B cell (primary cell): ENCODE measurements around the gene KRT79. TPM values are rescaled to one million over a fixed set of nuclear protein-coding genes. Genes with fewer than 3 reads are reported as not detected.

Experiments used
- ATAC-seq: fragments of 200-7000 bp; cut with Tn5 transposase; one replicate; pipeline ENCODE4 v1.10.0; 2021; ENCODE audit warnings: low read depth, mild to moderate bottlenecking, moderate number of reproducible peaks, moderate library complexity
- CTCF ChIA-PET: fragments of 350-600 bp; sonication (Branson Sonifier 250); formaldehyde crosslinking; loops from one replicate; lab custom pipeline; 2021; ENCODE audit warnings: antibody characterized with exemption, inconsistent platforms; lab: Charles Lee
- POLR2A ChIA-PET: fragments of 350-600 bp; sonication (Branson Sonifier 250); formaldehyde crosslinking; loops from one replicate; lab custom pipeline; 2021; ENCODE audit warnings: antibody characterized with exemption; lab: Charles Lee
- DNase-seq: peaks from one replicate; pipeline ENCODE4 v3.0.0; 2013
- H2AFZ ChIP-seq: 2 replicates; pipeline ENCODE4 v1.6.1; 2012; ENCODE audit warnings: mild to moderate bottlenecking, low read depth, low read length; ENCODE audit not compliant: insufficient read depth, poor library complexity, severe bottlenecking
- H3K27ac ChIP-seq, 2 donors: 1 replicate in 1 of 2; 2 replicates in 1 of 2; pipeline ENCODE4 v1.5.1; 2012 to 2013; ENCODE audit warnings: low read length in 2 of 2, mild to moderate bottlenecking in 2 of 2, moderate library complexity in 1 of 2
- H3K27me3 ChIP-seq, 4 experiments: fragments of 200-600 bp in 1 of 4; sonication (generic) in 1 of 4; replicated peaks in 1 of 4; 1 replicate in 2 of 4; 2 replicates in 2 of 4; pipeline versions ENCODE4 v1.6.1 to v1.7.0; 2013 to 2016; ENCODE audit warnings: low read length in 3 of 4, mild to moderate bottlenecking in 2 of 4, mixed read lengths in 1 of 4, moderate library complexity in 1 of 4; ENCODE audit not compliant: insufficient read depth in 4 of 4, control insufficient read depth in 3 of 4; ENCODE audit errors: control extremely low read depth in 1 of 4
- H3K36me3 ChIP-seq, 2 experiments: replicated peaks in 1 of 2; 1 replicate in 1 of 2; 2 replicates in 1 of 2; pipeline versions ENCODE4 v1.6.1 to v1.7.1; 2013; ENCODE audit warnings: low read length in 1 of 2; ENCODE audit not compliant: insufficient read depth in 2 of 2, control insufficient read depth in 1 of 2; ENCODE audit errors: control extremely low read depth in 1 of 2, extremely low read depth in 1 of 2
- H3K4me1 ChIP-seq, 2 donors: fragments of 200-600 bp in 1 of 2; sonication (generic) in 1 of 2; 1 replicate in 1 of 2; 2 replicates in 1 of 2; pipeline versions ENCODE4 v1.5.1 to v1.6.1; 2013 to 2017; ENCODE audit warnings: low read length in 2 of 2; ENCODE audit not compliant: control insufficient read depth in 2 of 2, insufficient read depth in 2 of 2
- H3K4me2 ChIP-seq: replicated peaks from 2 replicates; pipeline ENCODE3; 2012; ENCODE audit warnings: mild to moderate bottlenecking, low read depth, low read length; ENCODE audit not compliant: poor library complexity, severe bottlenecking
- H3K4me3 ChIP-seq, 5 experiments: fragments of 200-600 bp in 1 of 5; sonication (generic) in 1 of 5; 1 replicate in 3 of 5; 2 replicates in 2 of 5; pipeline versions ENCODE4 v1.5.1 to v1.7.0; 2011 to 2016; ENCODE audit warnings: low read length in 4 of 5, mild to moderate bottlenecking in 4 of 5, low read depth in 2 of 5, control low read depth in 1 of 5, moderate library complexity in 1 of 5; ENCODE audit not compliant: insufficient read depth in 1 of 5; ENCODE audit errors: control extremely low read depth in 1 of 5, extremely low read depth in 1 of 5
- H3K79me2 ChIP-seq: fragments of 200-600 bp; sonication (generic); one replicate; pipeline ENCODE4 v1.6.0; 2016; ENCODE audit warnings: low read length; ENCODE audit not compliant: control insufficient read depth, insufficient read depth
- H3K9ac ChIP-seq: fragments of 200-600 bp; sonication (generic); 2 replicates; pipeline ENCODE4 v1.6.1; 2017; ENCODE audit warnings: mild to moderate bottlenecking, low read length, moderate library complexity
- H3K9me3 ChIP-seq, 3 donors: one replicate each; pipeline versions ENCODE4 v1.6.1 to v1.7.1; 2013; ENCODE audit warnings: low read length in 2 of 3; ENCODE audit not compliant: control insufficient read depth in 2 of 3, insufficient read depth in 1 of 3; ENCODE audit errors: control extremely low read depth in 1 of 3
- H4K20me1 ChIP-seq: 2 replicates; pipeline ENCODE4 v1.6.0; 2012; ENCODE audit warnings: mild to moderate bottlenecking, low read length; ENCODE audit not compliant: insufficient read depth, control insufficient read depth, poor library complexity, severe bottlenecking
- H3K27ac Mint-ChIP-seq: one replicate; pipeline ENCODE4 v1.8.0; 2021; ENCODE audit warnings: mixed read lengths
- H3K27me3 Mint-ChIP-seq: one replicate; pipeline ENCODE4 v1.8.0; 2021; ENCODE audit warnings: mixed read lengths
- H3K4me1 Mint-ChIP-seq: one replicate; pipeline ENCODE4 v1.8.0; 2021; ENCODE audit warnings: mixed read lengths
- H3K4me3 Mint-ChIP-seq: one replicate; pipeline ENCODE4 v1.8.0; 2021; ENCODE audit warnings: mixed read lengths
- H3K9me3 Mint-ChIP-seq: one replicate; pipeline ENCODE4 v1.8.0; 2022; ENCODE audit warnings: mixed read lengths; ENCODE audit not compliant: insufficient read depth
- CTCF ChIP-seq: fragments of 200-600 bp; IDR thresholded peaks from one replicate; pipeline ENCODE4 v1.8.0; 2022; ENCODE audit warnings: antibody characterized with exemption, mild to moderate bottlenecking
- EZH2 ChIP-seq: IDR thresholded peaks from 2 replicates; pipeline ENCODE4 v1.6.1; 2012; ENCODE audit warnings: borderline replicate concordance, low read depth, mild to moderate bottlenecking, moderate library complexity, low read length; ENCODE audit not compliant: insufficient read depth, poor library complexity, severe bottlenecking
- WGBS: methylation state at CpG from one replicate; pipeline ENCODE4 v1.1.5; 2013; ENCODE audit warnings: missing lambda C conversion rate; ENCODE audit not compliant: insufficient coverage; 5-methylcytosine and 5-hydroxymethylcytosine counted together
- intact Hi-C: fragments of 100-400 bp; cut with micrococcal nuclease; formaldehyde crosslinking; loops from one replicate; pipeline ENCODE4 v1.10.0; 2022
- polyA plus RNA-seq: library from polyadenylated mRNA; depleted of rRNA; stranded (reverse); fragments of >200 nt; gene quantifications from 2 replicates; pipeline ENCODE4 v1.2.3, GENCODE V29; 2012
- total RNA-seq, 2 donors: library from RNA; stranded (reverse); fragments of 120-200 nt in 1 of 2; gene quantifications; 1 replicate in 1 of 2; 2 replicates in 1 of 2; pipeline versions ENCODE4 v1.2.3 to v1.2.4, GENCODE V29; 2013 to 2022

KRT79 gene
- total and polyA plus RNA-seq, 2 donors (not counting 1 experiment from before 2014, with no cell fraction given), result not detected

GRCh38 chr12:52878507-52879393 is 44.6 kb upstream of the KRT79 start:
- Mint-ChIP-seq H3K4me3 (no peak overlapping the region), H3K4me1 (peaks cover 18% of the 10 kb centered on the region), H3K9me3 (no peaks in the 10 kb centered on the region), H3K27me3 (peaks cover 21% of the 10 kb centered on the region), H3K27ac (no peak overlapping the region)
- TF ChIP-seq EZH2 (no peak), CTCF (no peak)
- no peaks in the 10 kb centered on the region for H3K36me3 ChIP-seq
- peak overlapping the region; percentile 68 for H2AFZ ChIP-seq
- ATAC-seq (no peak), DNase-seq (no peak)
- H3K9ac ChIP-seq, result no peak overlapping the region
- H3K4me2 ChIP-seq, result peak overlapping the region; percentile 67
- ChIA-PET POLR2A (interaction anchor here (0.6 kb wide), 1 partner anchor 27 kb away, joined by 7 read pairs; no protein-coding TSS in a partner anchor), CTCF (interaction anchor here (0.6 to 10.0 kb wide), 11 partner anchors 9 to 724 kb away, joined by 3 to 260 read pairs (median 4); partner anchors contain the start of gene EIF4B)
- H3K9me3 ChIP-seq, result no peaks in the 10 kb centered on the region
- no peaks in the 10 kb centered on the region for H4K20me1 ChIP-seq
- intact Hi-C loops, result loop anchor here (2.0 to 10.0 kb wide), 3 partner anchors 294 to 724 kb away; no protein-coding TSS in a partner anchor
- no peaks in the 10 kb centered on the region for H3K79me2 ChIP-seq
- peaks cover 13 to 19% of the 10 kb centered on the region in 2 donors for H3K4me1 ChIP-seq
- 73% methylated on average over 10 of the region's 17 CpGs for WGBS
- no peak overlapping the region for H3K27ac ChIP-seq
- no peak overlapping the region for H3K4me3 ChIP-seq
- H3K27me3 ChIP-seq, result peaks cover 0 to 35% (median 3%) of the 10 kb centered on the region in 4 experiments

- H3K79me2 ChIP-seq, result no peaks in the 10 kb centered on the region
- H3K4me1 Mint-ChIP-seq, result peaks cover 25% of the 10 kb centered on the region
- no peak overlapping the region for H2AFZ ChIP-seq
- H3K27ac ChIP-seq, result no peak overlapping the region
- H3K4me3 Mint-ChIP-seq, result no peak overlapping the region
- H3K4me1 ChIP-seq, result peaks cover 16 to 22% of the 10 kb centered on the region in 2 donors
- peaks cover 24% of the 10 kb centered on the region for H3K27me3 Mint-ChIP-seq
- H3K9ac ChIP-seq, result no peak overlapping the region
- no peaks in the 10 kb centered on the region for H3K36me3 ChIP-seq
- H3K9me3 ChIP-seq, result no peaks in the 10 kb centered on the region
- H3K9me3 Mint-ChIP-seq, result no peaks in the 10 kb centered on the region
- no peak for DNase-seq
- ChIA-PET CTCF (interaction anchor here (1.2 to 10.0 kb wide), 3 partner anchors 10 to 129 kb away, joined by 3 to 260 read pairs (median 4); partner anchors contain the start of gene EIF4B), POLR2A (no interaction called here)
- TF ChIP-seq CTCF, result no peak
- TF ChIP-seq EZH2, result no peak
- H3K4me3 ChIP-seq, result no peak overlapping the region
- peaks cover 0 to 33% (median 4%) of the 10 kb centered on the region in 4 experiments for H3K27me3 ChIP-seq
- no peak for ATAC-seq
- no peak overlapping the region for H3K4me2 ChIP-seq
- WGBS, result 87% methylated on average over 3 of the region's 3 CpGs
- H3K27ac Mint-ChIP-seq, result no peak overlapping the region
- H4K20me1 ChIP-seq, result no peaks in the 10 kb centered on the region
- intact Hi-C loops, result loop anchor here (10.0 kb wide), 2 partner anchors 292 to 722 kb away; no protein-coding TSS in a partner anchor
Observed at GRCh38 chr12:52877242-52877641, 43.1 kb upstream of the KRT79 start.
